Colonic mucosa (tissue), 4 donors: ENCODE measurements around the gene FUOM. TPM values are rescaled to one million over a fixed set of nuclear protein-coding genes. Genes with fewer than 3 reads are reported as not detected.
"Not testable (repeated sequence)": the region's sequence is repeated elsewhere in the genome, so short reads cannot be mapped to it uniquely, and the experiment has no call there.

Experiments used
- DNase-seq: peaks from one replicate; pipeline ENCODE4 v3.0.0-alpha.2; 2020
- H3K27ac ChIP-seq: fragments of 200-600 bp; one replicate; pipeline ENCODE4 v1.8.0; 2021
- H3K27me3 ChIP-seq: fragments of 200-600 bp; one replicate; pipeline ENCODE4 v1.8.0; 2021
- H3K36me3 ChIP-seq: fragments of 200-600 bp; one replicate; pipeline ENCODE4 v1.8.0; 2021
- H3K4me1 ChIP-seq: fragments of 200-600 bp; one replicate; pipeline ENCODE4 v1.8.0; 2021; ENCODE audit warnings: mild to moderate bottlenecking
- H3K4me3 ChIP-seq: fragments of 200-600 bp; one replicate; pipeline ENCODE4 v1.8.0; 2021
- H3K9ac ChIP-seq, 2 donors: one replicate each; pipeline ENCODE4 v1.7.0; 2013; ENCODE audit warnings: control low read depth in 2 of 2, low read depth in 2 of 2, low read length in 2 of 2
- H3K9me3 ChIP-seq: fragments of 200-600 bp; one replicate; pipeline ENCODE4 v1.8.0; 2021
- CTCF ChIP-seq: fragments of 200-600 bp; IDR thresholded peaks from one replicate; pipeline ENCODE4 v1.8.0; 2022; ENCODE audit warnings: antibody characterized with exemption, mild to moderate bottlenecking
- intact Hi-C: fragments of 100-400 bp; cut with DNase I; formaldehyde crosslinking; loops from one replicate; pipeline ENCODE4 v1.14.1; 2022
- total RNA-seq, 2 donors: library from RNA; stranded (reverse); fragmentation: NEBNext Ultra II Directional in 1 of 2; extraction: Animal tissue kit (Norgen Biotek cat#: 25700) in 1 of 2; gene quantifications; one replicate each; pipeline ENCODE4 v1.2.1, GENCODE V29; 2021
- donor health status: healthy.
- donor health status: DM: no; HTN: no; CAD: no.
- donor health status: DM: no; HTN: no; CAD: no.

FUOM gene
- total RNA-seq, 2 donors from 2014 or later, result 16.9 to 23.3 TPM

DNA sequence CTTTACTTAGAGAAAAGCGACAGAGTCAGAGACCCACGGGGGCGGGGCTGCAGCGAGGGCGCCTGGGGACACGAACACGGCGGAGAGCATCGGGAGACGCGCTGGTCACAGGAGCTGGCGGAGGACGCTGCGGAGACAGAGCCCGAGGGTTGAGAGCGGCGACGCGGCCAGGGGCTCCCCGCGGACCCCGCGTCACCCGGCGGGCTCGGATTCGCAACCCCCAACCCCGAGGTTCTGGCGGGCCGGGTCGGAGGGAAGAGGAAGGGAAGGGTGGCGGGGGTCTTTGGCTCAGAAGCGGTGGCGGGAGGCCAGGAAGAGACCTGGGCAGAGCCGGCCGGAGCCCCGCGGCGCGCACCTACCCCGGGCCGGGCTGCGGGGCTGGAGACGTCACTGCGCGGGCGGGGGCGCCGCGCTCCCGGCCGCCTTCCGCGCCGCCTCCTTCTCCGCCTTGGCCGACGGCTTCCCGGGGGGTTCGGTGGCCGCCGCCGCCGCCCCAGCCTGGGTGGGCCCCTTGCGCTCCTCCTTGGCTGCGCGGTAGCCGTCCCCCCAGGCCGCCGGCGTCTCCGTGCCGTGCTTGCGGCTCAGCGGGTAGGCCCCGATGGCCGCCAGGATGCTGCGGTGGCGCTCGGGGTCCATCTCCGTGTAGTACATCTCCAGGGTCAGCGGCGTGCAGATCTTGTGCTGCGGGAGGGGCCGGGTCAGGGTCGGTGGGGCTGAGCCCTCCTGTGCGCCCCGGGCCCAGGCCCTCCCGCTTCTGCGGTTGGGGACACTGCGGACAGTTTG, 32.2 kb downstream of the FUOM start:
- intact Hi-C loops, result loop anchor here (10.0 kb wide), 1 partner anchor 199 kb away; the partner anchor contains the start of gene CYP2E1
- peaks cover 13% of the 10 kb centered on the region for H3K4me1 ChIP-seq
- H3K9ac ChIP-seq, result peak overlapping the region in 1 of 2 donors; percentile 56
- no peak overlapping the region for H3K27ac ChIP-seq
- no peak for TF ChIP-seq CTCF
- H3K36me3 ChIP-seq, result no peaks in the 10 kb centered on the region
- no peak for DNase-seq
- H3K9me3 ChIP-seq, result no peaks in the 10 kb centered on the region
- peak overlapping the region; percentile 26 for H3K4me3 ChIP-seq
- peaks cover 44% of the 10 kb centered on the region for H3K27me3 ChIP-seq

DNA sequence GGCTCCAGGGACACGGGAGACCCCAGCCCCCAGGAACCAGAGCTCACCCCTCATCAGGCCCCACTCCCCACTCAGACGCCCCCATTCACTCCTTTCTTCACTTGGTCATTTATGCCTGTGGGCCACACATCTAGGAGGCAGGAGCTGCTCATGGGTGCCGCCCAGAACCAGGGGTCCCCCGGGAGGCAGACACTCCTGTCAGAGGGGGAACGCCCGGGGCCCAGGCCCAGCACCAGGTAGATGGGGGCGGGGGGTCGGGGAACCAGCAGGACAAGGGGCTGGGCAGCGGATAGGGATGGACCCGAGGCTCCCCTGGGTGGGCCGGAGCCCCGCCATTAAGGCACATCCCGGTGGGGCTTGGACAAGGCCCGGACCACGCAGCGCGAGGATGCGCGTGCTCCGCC, 33.0 kb downstream of the FUOM start:
- H3K4me3 ChIP-seq, result no peak overlapping the region
- peaks cover 13% of the 10 kb centered on the region for H3K4me1 ChIP-seq
- no peaks in the 10 kb centered on the region for H3K9me3 ChIP-seq
- H3K27me3 ChIP-seq, result peaks cover 44% of the 10 kb centered on the region
- H3K36me3 ChIP-seq, result no peaks in the 10 kb centered on the region
- H3K9ac ChIP-seq, result no peak overlapping the region
- H3K27ac ChIP-seq, result no peak overlapping the region
- intact Hi-C loops, result loop anchor here (10.0 kb wide), 1 partner anchor 200 kb away; the partner anchor contains the start of gene CYP2E1
- no peak for DNase-seq
- no peak for TF ChIP-seq CTCF

- TF ChIP-seq CTCF, result no peak
- peak overlapping the region; percentile 12 for H3K4me3 ChIP-seq
- DNase-seq, result peak; percentile 80
These were observed 33.5 kb downstream of the FUOM start for GRCh38 chr10:133324198-133324792.

DNA sequence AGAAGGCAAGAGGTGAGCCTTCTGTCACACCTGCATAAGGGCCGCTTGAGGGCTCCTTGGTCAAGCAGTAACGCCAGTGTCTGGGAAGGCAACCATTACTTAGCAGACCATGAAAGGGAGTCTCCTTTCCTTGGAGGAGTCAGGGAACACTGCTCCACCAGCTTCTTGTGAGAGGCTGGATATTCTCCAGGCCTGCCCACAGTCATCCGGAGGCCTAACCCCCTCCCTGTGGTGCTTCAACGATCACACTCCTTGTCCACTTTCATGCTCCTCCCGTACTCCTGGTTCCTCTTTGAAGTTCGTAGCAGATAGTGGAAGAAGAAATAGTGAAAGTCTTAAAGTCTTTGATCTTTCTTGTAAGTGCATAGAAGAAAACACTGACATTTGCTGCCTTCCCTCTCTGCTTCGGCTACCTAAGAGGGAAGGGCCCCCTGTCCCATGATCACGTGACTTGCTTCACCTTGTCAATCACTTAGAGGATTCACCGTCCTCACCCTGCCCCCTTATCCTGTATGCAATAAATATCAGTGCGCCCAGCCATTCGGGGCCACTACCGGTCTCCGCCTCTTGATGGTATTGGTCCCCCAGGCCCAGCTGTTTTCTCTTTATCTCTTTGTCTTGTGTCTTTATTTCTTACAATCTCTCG, 35.6 kb downstream of the FUOM start:
- not testable (repeated sequence) for H3K4me3 ChIP-seq, H3K9me3 ChIP-seq, H3K9ac ChIP-seq, H3K27ac ChIP-seq, DNase-seq, H3K36me3 ChIP-seq
- Histone ChIP-seq H3K4me1 (peaks cover 13% of the 10 kb centered on the region), H3K27me3 (peaks cover 25% of the 10 kb centered on the region)
- intact Hi-C loops, result loop anchor here (10.0 kb wide), 1 partner anchor 203 kb away; the partner anchor contains the start of gene CYP2E1

More at GRCh38 chr10:133324198-133324792, 33.5 kb downstream of the FUOM start:
- H3K9me3 ChIP-seq, result no peaks in the 10 kb centered on the region
- H3K9ac ChIP-seq, result no peak overlapping the region
- H3K27me3 ChIP-seq, result peaks cover 44% of the 10 kb centered on the region
- intact Hi-C loops, result loop anchor here (10.0 kb wide), 1 partner anchor 201 kb away; the partner anchor contains the start of gene CYP2E1
- H3K4me1 ChIP-seq, result peaks cover 13% of the 10 kb centered on the region
- no peaks in the 10 kb centered on the region for H3K36me3 ChIP-seq
- no peak overlapping the region for H3K27ac ChIP-seq

DNA sequence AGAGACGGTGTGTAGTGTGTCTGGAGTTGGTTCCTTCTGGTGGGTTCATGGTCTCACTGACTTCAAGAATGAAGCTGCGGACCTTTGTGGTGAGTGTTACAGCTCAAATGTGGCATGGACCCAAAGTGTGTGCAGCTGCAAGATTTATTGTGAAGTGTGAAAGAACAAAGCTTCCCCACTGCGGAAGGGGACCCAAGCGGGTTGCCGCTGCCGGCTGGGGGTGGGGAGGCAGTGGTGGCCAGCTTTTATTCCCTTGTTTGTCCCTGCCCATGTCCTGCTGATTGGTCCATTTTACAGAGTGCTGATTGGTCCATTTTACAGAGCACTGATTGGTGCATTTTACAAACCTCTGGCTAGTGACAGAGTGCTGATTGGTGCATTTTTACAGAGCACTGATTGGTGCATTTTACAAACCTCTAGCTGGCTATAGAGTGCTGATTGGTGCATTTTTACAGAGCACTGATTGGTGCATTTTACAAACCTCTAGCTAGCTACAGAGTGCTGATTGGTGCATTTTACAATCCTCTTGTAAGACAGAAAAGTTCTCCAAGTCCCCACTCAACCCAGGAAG, 36.9 kb downstream of the FUOM start:
- intact Hi-C loops, result loop anchor here (10.0 kb wide), 1 partner anchor 204 kb away; the partner anchor contains the start of gene CYP2E1
- H3K36me3 ChIP-seq, H3K9me3 ChIP-seq, DNase-seq, H3K27ac ChIP-seq, H3K4me3 ChIP-seq, H3K4me1 ChIP-seq, H3K9ac ChIP-seq: not testable (repeated sequence)
- peaks cover 12% of the 10 kb centered on the region for H3K27me3 ChIP-seq

GRCh38 chr10:133318494-133319127, 39.2 kb downstream of the FUOM start:
- peak; percentile 60 for DNase-seq
- Histone ChIP-seq H3K4me1 (no peaks in the 10 kb centered on the region), H3K36me3 (no peaks in the 10 kb centered on the region), H3K27ac (no peak overlapping the region), H3K4me3 (peak overlapping the region; percentile 29), H3K9me3 (no peaks in the 10 kb centered on the region), H3K27me3 (no peaks in the 10 kb centered on the region), H3K9ac (peak overlapping the region in 1 of 2 donors; percentile 60)
- intact Hi-C loops, result no loop called here
- peak; percentile 75 for TF ChIP-seq CTCF
